Stimulated activated CD4-positive, alpha-beta T cell treated with anti-CD3 and anti-CD28 coated beads, Interleukin-2, amount 100 ng/mL, for 4 hours (primary cell): ENCODE data around the gene COX6A2.
A peak's percentile ranks its signal among the peaks of the same experiment; 100 is the strongest.
"Not testable (repeated sequence)": the region's sequence is repeated elsewhere in the genome, so short reads cannot be mapped to it uniquely, and the experiment has no call there.

Source experiments
- DNase-seq: peaks from one replicate; pipeline ENCODE4 v3.0.0-alpha.2; 2020; ENCODE audit warnings: low read depth

Gene COX6A2

GRCh38 chr16:31438414-31438813, 10.3 kb upstream of the COX6A2 start:
- no peak for DNase-seq

- no peak for DNase-seq
Observed at GRCh38 chr16:31436221-31437045, 8.3 kb upstream of the COX6A2 start.

DNA sequence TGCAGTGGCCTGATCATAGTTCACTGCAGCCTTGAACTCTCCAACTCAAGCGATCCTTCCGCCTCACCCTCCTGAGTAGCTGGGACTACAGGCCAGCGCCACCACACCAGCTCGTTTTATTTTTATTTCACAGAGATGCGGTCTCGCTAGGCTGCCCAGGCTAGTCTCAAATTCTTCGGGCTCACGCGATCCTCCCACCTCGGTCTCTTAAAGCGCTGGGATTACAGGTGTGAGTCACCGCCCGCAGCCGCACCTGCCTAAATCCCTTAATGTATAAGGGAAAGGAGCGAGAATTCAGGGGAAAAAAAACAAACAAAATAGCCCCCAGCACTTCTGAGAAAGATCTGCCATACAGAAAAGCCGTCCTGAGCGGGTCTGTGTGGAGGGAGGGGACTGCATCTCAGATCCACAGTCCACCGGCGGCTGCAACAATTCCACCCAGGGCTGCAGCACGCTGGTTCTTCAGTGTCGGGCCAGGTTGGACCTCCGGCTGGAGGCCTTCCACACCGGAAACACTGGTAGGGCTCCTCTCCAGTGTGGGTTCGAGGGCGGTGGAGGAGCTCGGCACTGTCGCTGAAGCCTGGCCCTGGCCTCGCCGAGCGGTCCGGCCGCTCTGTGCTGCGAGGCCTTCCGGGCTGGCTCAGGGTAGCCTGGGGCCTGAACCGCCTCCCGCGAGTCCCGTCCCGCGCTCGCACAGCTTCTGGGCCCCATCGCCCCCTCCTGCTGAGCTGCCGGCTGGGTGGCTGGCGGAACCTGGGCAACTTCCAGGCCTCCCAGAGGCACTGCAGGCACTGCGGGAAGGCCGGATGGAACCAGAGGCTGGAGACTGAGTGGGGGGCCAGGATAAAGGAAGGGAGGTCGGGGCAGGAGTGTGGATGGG, 7.4 kb upstream of the COX6A2 start:
- DNase-seq, result no peak

DNA sequence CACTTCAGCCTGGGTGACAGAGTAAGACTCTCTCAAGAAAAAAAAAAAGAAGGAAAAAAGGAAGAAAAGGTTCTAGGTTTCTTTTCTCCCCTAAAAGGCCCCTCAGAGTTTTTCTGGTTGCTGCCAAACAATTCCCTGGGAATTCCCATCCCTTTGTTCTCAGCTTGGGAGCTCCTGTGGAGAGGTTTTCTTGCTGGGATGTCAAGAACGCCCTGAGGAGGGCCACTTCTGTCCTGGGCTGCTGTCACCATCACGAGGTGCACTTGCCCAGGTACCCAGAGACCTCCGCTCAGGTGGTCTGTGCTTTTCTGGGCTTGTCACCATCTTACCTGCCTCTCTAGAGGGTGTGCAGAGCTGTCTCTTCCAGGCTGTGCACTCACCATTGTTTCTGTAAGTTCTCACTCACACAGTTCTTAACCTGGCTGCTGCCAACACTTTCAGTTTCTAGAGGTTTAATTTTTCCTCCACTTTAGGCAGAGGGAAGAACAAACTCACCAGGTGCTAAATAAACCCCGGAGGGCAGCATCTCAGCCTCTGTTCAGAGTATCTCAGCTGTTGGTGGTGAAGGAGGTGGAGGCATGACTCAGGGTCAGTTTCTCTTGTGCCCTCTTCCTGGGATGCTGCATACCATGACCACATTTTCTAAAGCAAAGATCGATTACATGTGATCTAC, 2.4 kb upstream of the COX6A2 start:
- DNase-seq, result no peak

DNA sequence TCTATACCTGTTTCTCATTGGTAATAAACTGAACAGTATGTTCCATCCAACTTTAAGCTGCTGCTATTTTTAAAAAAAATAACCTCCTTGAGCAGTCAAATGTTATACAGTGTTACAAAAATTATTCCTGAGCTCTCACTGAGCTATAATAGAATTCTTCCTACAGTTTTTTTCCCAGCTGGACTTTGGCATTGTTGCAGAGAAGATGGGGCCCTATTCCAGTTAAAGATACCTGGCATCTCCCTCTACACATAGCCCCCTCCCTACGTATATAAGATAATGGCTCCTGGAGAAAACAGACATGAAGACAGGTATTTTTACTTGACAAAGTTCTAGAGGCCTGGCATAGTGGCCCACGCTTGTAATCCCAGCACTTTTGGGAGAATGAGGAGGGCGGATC, 1.6 kb upstream of the COX6A2 start:
- DNase-seq, result no peak

DNA sequence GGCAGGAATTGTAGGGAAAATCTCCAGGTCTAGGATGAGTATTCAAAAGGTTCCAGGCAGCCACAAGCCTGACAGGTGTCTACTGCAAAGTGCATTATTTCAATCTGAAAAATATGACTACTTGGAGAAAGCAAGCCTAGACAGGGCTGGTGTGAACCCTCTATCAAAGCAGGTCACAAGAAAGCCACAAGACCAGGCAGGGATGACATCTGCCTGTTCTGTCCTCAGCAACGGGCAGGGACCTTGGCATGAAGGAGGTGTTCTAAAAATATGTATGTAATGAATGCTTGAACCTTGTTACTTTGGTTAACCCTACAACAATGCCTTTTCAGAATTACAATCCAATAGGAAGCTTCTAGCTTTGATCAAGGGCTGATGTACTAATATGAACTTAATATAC, 1.2 kb upstream of the COX6A2 start:
- no peak for DNase-seq

DNA sequence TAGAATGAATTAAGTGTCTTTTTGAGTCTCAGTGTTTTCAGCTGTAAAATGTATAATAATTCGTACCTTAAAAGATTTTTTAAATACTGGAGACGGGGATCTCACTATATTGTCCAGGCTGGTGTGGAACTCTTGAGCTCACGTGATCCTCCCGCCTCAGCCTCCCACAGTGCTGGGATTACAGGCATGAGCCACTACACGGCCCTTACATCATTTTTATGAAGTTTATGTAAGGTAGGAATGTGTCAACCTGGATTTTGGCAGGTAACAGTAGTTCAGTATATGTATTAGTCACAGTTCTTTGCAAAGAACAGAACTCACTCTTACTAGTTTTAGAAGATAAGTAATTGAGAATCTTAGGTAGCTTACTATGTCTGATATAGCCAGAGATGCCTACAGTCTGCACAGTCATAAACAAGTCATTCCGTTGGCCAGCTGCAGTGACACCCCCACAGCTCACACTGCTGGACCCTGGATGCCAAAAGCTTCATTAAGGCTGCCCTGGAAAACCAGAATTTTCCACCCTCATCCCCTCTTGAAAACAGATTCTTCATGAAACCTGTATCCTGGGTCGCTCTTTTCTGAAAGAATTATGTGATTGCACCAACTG, 583 bp upstream of the COX6A2 start:
- DNase-seq, result no peak

- DNase-seq, result peak; percentile 75
Observed at GRCh38 chr16:31427441-31428278, 500 bp downstream of the COX6A2 start.

GRCh38 chr16:31423801-31424200, 4.4 kb downstream of the COX6A2 start:
- no peak for DNase-seq

DNA sequence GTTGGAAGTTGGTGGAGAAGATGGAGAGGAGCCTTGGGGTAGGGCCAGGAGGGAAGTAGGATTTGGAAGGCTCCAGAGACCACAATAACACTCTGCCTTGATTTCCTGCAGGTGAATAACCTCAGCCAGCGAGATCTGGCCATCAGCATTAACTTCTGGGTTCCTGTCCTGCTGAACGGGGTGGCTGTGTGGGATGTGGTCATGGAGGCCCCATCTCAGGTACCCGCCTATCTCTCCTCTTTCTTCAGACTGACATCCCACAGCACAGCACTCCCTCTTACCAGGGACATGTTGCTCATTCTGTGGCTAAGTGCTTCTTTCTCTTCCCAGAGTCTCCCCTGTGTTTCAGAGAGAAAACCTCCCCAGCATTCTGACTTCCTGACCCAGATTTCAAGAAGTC, 4.9 kb downstream of the COX6A2 start:
- DNase-seq, result no peak

DNA sequence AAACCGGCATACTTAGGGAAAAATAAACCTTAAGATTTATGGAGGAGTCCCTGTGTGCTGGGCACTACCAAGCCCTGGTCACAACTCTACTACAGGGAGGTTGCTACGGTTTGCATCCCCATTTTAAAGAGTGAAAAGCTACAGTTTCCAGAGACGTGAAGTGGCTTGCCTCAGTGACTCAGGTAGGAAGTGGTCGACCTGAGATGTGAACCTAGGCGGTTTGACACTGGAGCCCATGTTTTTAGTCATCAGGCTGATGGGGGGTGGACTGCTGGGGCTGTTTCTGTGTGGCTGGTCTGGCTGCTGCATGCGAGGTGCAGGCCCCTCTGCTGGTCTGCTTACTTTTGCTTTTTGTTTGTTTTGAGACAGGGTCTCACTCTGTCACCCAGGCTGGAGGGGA, 6.6 kb downstream of the COX6A2 start:
- DNase-seq, result no peak

GRCh38 chr16:31420037-31420436, 8.1 kb downstream of the COX6A2 start:
- no peak for DNase-seq

GRCh38 chr16:31417916-31418315, 10.2 kb downstream of the COX6A2 start:
- no peak for DNase-seq

DNA sequence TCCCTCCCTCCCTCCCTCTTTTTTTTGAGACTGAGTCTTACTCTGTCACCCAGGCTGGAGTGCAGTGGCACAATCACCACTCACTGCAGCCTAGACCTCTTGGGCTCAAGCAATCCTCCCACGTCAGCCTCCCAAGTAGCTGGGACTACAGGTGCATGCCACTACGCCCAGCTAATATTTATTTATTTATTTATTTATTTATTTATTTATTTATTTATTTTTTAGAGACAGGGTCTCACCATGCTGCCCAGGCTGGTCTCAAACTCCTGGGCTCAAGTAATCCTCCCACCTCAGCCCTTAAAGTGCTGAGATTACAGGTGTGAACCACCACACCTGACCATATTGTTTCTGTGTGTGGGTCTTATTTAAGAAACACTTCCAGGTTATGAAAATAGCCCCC, 11.1 kb downstream of the COX6A2 start:
- not testable (repeated sequence) for DNase-seq

GRCh38 chr16:31416371-31416770, 11.8 kb downstream of the COX6A2 start:
- no peak for DNase-seq

- DNase-seq, result no peak
Observed at GRCh38 chr16:31414706-31415105, 13.5 kb downstream of the COX6A2 start.

GRCh38 chr16:31413943-31414342, 14.2 kb downstream of the COX6A2 start:
- DNase-seq, result no peak

DNA sequence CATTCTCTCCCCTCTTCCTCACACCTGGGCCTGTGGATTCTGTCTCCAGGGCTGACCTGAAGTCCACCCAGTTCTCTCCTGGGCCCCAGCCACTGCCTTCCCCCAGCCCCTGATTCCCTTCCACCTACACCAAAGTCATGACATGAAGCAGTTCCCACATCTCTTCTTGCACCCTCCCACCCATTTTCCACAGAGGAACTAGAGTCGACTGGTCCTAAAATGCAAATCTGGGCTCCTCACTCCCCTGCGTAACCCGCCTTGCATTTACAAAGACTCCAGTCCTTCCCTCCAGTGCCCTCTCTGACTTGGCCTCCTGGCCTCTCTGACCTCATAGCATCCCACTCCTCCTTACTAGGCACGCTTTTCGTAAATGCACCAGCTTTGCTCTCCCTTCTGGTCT, 14.8 kb downstream of the COX6A2 start:
- no peak for DNase-seq

DNA sequence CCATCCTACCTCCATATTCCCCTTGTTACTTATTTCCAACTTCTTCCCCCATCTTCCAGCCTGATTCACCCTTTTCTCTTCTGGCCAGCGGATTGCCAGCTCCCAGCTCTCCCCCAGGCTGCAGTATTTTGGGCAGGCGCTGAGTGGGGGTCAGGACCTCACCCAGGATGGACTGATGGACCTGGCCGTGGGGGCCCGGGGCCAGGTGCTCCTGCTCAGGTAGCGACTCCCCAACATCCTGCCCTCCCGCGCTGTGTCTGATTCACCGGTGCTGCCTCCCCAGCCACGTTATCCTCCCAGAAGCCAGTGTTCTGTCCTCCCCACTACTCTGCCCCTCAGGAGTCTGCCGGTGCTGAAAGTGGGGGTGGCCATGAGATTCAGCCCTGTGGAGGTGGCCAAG, 15.4 kb downstream of the COX6A2 start:
- DNase-seq, result no peak

DNA sequence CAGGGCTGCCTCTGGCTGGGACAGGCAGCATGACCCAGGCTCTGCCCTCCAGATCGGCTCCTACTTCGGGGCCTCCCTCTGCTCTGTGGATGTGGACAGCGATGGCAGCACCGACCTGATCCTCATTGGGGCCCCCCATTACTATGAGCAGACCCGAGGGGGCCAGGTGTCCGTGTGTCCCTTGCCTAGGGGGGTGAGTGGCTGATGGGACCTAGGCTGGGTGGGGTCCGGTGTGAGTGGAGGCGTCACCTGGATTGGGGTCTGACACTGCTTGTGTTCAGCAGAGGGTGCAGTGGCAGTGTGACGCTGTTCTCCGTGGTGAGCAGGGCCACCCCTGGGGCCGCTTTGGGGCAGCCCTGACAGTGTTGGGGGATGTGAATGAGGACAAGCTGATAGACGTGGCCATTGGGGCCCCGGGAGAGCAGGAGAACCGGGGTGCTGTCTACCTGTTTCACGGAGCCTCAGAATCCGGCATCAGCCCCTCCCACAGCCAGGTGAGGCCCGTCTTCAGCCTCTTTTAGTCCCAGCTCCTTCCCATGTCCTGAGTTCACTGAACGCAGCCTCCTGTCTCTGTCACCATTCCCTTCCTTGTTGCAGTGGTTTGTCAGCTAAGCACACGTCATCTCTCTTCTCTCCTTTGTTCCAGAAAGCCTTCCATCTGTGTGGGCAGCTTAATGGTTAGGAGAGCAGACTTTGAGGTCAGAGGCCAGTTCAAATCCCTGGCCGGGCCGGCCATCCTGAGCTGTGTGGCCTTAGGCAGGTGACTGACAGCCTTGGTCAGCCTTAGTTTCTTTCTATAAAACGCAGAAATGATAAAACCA, 16.9 kb downstream of the COX6A2 start:
- no peak for DNase-seq
